ENCODE results near the gene ARHGDIB.

DNA sequence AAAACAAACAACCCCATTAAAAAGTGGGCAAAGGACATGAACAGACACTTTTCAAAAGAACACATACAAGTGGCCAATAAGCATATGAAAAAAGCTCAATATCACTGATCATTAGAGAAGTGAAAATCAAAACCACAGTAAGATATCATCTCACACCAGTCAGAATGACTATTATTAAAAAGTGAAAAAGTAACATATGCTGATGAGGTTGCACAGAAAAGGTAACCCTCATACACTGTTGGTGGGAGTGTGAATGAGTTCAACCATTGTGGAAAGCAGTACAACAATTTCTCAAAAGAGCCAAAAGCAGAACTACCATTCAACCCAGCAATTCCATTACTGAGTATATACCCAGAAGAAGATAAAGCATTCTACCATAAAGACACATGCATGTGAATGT lies 29.7 kb upstream of the ARHGDIB start:
- TF ChIP-seq YY1 (IDR thresholded peaks at IDR 0.05; ENCODE audit: insufficient read depth, insufficient read length) (no peak), ZNF274 (IDR thresholded peaks at IDR 0.05; ENCODE audit: low read depth, low read length) (no peak)
